Measurements from ENCODE around the gene SHISA9. TPM values are rescaled to one million over a fixed set of nuclear protein-coding genes. Genes with fewer than 3 reads are reported as not detected.

SHISA9 gene
- total RNA-seq, 4 donors from 2014 or later = 3.6 to 10.8 (median 4.6) TPM

DNA sequence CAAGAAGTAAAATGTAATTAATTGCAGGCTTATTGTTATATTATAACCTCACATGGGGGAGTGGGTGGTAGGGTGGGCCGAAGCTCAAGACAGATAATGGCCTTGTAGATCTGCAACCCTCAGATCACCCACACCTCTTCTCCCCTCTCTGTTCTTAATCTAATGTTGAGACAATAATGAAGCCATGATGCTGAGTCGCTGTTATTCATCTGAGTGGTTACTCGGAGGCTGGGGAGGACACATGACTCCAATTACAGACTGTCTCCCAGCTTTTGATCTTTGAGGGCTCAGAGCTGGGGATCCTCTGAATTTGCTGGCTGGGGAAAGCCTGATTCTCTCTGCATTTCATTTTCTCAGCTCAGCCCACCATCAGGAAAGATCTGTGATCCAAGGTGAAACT is 275.3 kb downstream of the SHISA9 start:
- no peak overlapping the region for H3K4me3 ChIP-seq
- WGBS = 53% methylated on average over 3 of the region's 3 CpGs
- H3K36me3 ChIP-seq = no peaks in the 10 kb centered on the region
- no peaks in the 10 kb centered on the region for H3K9me3 ChIP-seq
- H3K27ac ChIP-seq (replicated peaks in 1 of 4) = no peak overlapping the region
- no peaks in the 10 kb centered on the region for H3K4me1 ChIP-seq
- intact Hi-C loops (cut with DNase I) = no loop called here
- no peak for DNase-seq (ENCODE audit: extremely low spot score)
- peaks cover 0 to 16% (median 0%) of the 10 kb centered on the region in 4 donors for H3K27me3 ChIP-seq
- TF ChIP-seq POLR2A (IDR thresholded peaks at IDR 0.05; ENCODE audit: low read depth) (no peak), POLR2AphosphoS5 (IDR thresholded peaks at IDR 0.05) (no peak), EP300 (IDR thresholded peaks at IDR 0.05) (no peak)
- TF ChIP-seq, protein P1, sequence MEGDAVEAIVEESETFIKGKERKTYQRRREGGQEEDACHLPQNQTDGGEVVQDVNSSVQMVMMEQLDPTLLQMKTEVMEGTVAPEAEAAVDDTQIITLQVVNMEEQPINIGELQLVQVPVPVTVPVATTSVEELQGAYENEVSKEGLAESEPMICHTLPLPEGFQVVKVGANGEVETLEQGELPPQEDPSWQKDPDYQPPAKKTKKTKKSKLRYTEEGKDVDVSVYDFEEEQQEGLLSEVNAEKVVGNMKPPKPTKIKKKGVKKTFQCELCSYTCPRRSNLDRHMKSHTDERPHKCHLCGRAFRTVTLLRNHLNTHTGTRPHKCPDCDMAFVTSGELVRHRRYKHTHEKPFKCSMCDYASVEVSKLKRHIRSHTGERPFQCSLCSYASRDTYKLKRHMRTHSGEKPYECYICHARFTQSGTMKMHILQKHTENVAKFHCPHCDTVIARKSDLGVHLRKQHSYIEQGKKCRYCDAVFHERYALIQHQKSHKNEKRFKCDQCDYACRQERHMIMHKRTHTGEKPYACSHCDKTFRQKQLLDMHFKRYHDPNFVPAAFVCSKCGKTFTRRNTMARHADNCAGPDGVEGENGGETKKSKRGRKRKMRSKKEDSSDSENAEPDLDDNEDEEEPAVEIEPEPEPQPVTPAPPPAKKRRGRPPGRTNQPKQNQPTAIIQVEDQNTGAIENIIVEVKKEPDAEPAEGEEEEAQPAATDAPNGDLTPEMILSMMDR (IDR thresholded peaks at IDR 0.05) = no peak

DNA sequence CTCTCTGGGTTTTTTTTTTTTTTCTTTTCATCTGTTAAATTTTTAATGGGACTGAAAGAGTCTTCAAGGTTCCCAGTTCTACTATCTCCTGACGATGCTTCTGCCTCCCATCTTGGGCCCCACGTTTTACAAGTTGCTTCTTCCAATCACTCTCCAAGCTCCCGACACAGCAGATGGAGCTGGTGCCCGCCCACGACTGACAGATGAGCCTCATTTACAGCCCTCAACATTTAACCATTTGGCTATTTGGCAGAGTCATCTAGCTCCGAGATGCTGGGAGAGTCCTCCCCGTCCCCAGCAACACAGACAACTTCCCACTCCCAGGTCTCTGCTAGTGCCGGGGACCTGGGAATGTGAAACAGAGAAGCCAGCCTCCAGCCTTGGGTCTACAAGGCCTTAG is 276.9 kb downstream of the SHISA9 start:
- Histone ChIP-seq H3K4me3 (no peak overlapping the region), H3K9me3 (peaks cover 0 to 8% (median 5%) of the 10 kb centered on the region in 4 donors), H3K27ac (replicated peaks in 1 of 4) (no peak overlapping the region), H3K36me3 (no peaks in the 10 kb centered on the region), H3K27me3 (peaks cover 0 to 16% (median 0%) of the 10 kb centered on the region in 4 donors), H3K4me1 (no peaks in the 10 kb centered on the region)
- intact Hi-C loops (cut with DNase I) = no loop called here
- DNase-seq (ENCODE audit: extremely low spot score) = no peak
- 28% methylated on average over 8 of the region's 8 CpGs for WGBS
- TF ChIP-seq POLR2A (IDR thresholded peaks at IDR 0.05; ENCODE audit: low read depth) (no peak), EP300 (IDR thresholded peaks at IDR 0.05) (no peak), POLR2AphosphoS5 (IDR thresholded peaks at IDR 0.05) (no peak)
- TF ChIP-seq, protein P1 (IDR thresholded peaks at IDR 0.05) = no peak

DNA sequence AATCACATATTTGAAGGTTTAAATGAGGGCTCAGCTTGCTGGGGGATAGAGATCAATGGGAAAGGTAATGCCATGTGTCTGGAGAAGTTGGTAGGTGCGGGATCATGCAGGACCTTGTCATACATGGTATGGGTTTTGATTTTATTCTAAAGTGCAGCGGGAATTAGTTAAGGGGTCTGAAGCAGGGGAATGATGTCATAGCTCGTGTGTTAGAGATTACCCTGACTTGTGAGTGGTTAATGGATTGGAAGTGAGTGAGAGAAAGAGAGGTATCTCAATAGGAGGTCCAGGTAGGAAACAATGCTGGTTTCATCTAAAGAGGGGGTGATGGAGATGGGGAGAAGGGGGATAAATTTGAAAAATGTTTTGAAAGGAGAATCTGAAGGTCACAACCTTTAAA is 280.0 kb downstream of the SHISA9 start:
- H3K9me3 ChIP-seq = peaks cover 0 to 14% (median 9%) of the 10 kb centered on the region in 4 donors
- TF ChIP-seq, protein P1 (IDR thresholded peaks at IDR 0.05) = no peak
- TF ChIP-seq POLR2A (IDR thresholded peaks at IDR 0.05; ENCODE audit: low read depth) = no peak
- no peak for TF ChIP-seq POLR2AphosphoS5 (IDR thresholded peaks at IDR 0.05)
- no peak for TF ChIP-seq EP300 (IDR thresholded peaks at IDR 0.05)
- no peak overlapping the region for H3K27ac ChIP-seq (replicated peaks in 1 of 4)
- 69% methylated on average over 3 of the region's 3 CpGs for WGBS
- H3K27me3 ChIP-seq = peaks cover 0 to 16% (median 0%) of the 10 kb centered on the region in 4 donors
- DNase-seq (ENCODE audit: extremely low spot score) = peak; percentile 29
- H3K4me3 ChIP-seq = no peak overlapping the region
- intact Hi-C loops (cut with DNase I) = no loop called here
- H3K36me3 ChIP-seq = no peaks in the 10 kb centered on the region
- H3K4me1 ChIP-seq = no peaks in the 10 kb centered on the region

DNA sequence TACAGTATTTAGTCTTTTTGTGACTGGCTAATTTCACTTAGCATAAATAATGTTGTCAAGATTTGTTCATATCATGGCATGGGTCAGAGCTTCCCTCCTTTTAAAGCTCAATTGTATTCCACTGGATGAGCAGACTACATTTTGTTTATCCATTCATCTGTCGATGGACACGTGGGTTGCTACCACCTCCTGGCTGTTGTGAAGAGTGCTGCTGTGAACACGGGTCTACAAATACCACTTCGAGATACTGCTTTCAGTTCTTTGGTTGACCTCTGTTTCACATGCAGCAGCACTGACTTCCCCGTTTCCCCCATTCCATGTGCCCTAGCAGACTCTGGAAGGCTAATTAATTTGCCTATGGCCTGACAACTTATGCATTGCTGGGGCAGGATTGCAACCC is 285.4 kb downstream of the SHISA9 start:
- 43% methylated on average over 5 of the region's 5 CpGs for WGBS
- DNase-seq (ENCODE audit: extremely low spot score) = peak; percentile 57
- intact Hi-C loops (cut with DNase I) = no loop called here
- H3K9me3 ChIP-seq = peaks cover 0 to 14% (median 9%) of the 10 kb centered on the region in 4 donors
- H3K4me3 ChIP-seq = no peak overlapping the region
- no peak for TF ChIP-seq POLR2AphosphoS5 (IDR thresholded peaks at IDR 0.05)
- TF ChIP-seq EP300 (IDR thresholded peaks at IDR 0.05) = no peak
- TF ChIP-seq, protein P1 (IDR thresholded peaks at IDR 0.05) = no peak
- no peak for TF ChIP-seq POLR2A (IDR thresholded peaks at IDR 0.05; ENCODE audit: low read depth)
- H3K27ac ChIP-seq (replicated peaks in 1 of 4) = no peak overlapping the region
- peaks cover 0 to 12% (median 0%) of the 10 kb centered on the region in 4 donors for H3K27me3 ChIP-seq
- H3K36me3 ChIP-seq = no peaks in the 10 kb centered on the region
- no peaks in the 10 kb centered on the region for H3K4me1 ChIP-seq

DNA sequence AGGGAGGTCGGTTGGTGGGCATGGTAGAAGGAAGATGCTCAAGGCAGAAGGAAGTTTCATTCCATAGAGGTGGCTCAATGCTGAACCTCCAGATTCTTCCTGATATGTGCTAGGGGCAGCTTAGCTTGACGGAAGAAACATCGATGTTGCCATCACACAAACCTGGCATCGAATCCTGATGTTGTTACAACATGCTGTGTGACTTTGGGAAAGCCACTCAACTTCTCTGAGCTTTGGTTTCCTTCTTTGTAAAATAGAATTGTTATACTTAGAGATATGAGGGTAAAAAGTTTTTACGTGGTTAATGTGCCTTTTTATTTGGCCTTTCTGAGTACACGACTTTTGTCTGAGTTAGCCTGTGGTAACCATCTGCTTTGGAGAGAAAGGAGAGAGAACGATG is 287.9 kb downstream of the SHISA9 start:
- 84% methylated on average over 7 of the region's 7 CpGs for WGBS
- no peak for DNase-seq (ENCODE audit: extremely low spot score)
- Histone ChIP-seq H3K27me3 (peaks cover 0 to 12% (median 0%) of the 10 kb centered on the region in 4 donors), H3K36me3 (no peaks in the 10 kb centered on the region), H3K4me1 (no peaks in the 10 kb centered on the region), H3K9me3 (no peaks in the 10 kb centered on the region), H3K4me3 (no peak overlapping the region), H3K27ac (replicated peaks in 1 of 4) (no peak overlapping the region)
- intact Hi-C loops (cut with DNase I) = no loop called here
- TF ChIP-seq POLR2A (IDR thresholded peaks at IDR 0.05; ENCODE audit: low read depth) (no peak), POLR2AphosphoS5 (IDR thresholded peaks at IDR 0.05) (no peak), EP300 (IDR thresholded peaks at IDR 0.05) (no peak)
- TF ChIP-seq, protein P1 (IDR thresholded peaks at IDR 0.05) = no peak

All from esophagus muscularis mucosa (tissue), 4 donors.